Liver (tissue), 9 donors: ENCODE results near the gene VOPP1. TPM values are rescaled to one million over a fixed set of nuclear protein-coding genes. Genes with fewer than 3 reads are reported as not detected.

ENCODE experiments used
- DNase-seq: peaks from one replicate; pipeline ENCODE4 v3.0.0-alpha.2; 2017; ENCODE audit warnings: low spot score
- H3K27ac ChIP-seq, 2 donors: one replicate each; pipeline ENCODE4 v1.7.0; 2013; ENCODE audit warnings: inconsistent platforms in 2 of 2, low read length in 2 of 2, control low read depth in 1 of 2, low read depth in 1 of 2, mild to moderate bottlenecking in 1 of 2
- H3K27me3 ChIP-seq, 4 donors: one replicate each; pipeline versions ENCODE4 v1.6.1 to v1.7.0; 2013; ENCODE audit warnings: low read length in 3 of 4, inconsistent platforms in 1 of 4, mild to moderate bottlenecking in 1 of 4, moderate library complexity in 1 of 4; ENCODE audit not compliant: control insufficient read depth in 4 of 4, insufficient read depth in 4 of 4
- H3K36me3 ChIP-seq, 4 donors: one replicate each; pipeline versions ENCODE4 v1.6.1 to v1.7.0; 2013; ENCODE audit warnings: low read length in 3 of 4, mild to moderate bottlenecking in 3 of 4, low read depth in 1 of 4, moderate library complexity in 1 of 4; ENCODE audit not compliant: control insufficient read depth in 4 of 4, insufficient read depth in 3 of 4
- H3K4me1 ChIP-seq, 4 donors: one replicate each; pipeline versions ENCODE4 v1.6.1 to v1.7.0; 2013; ENCODE audit warnings: low read length in 3 of 4, mild to moderate bottlenecking in 3 of 4, moderate library complexity in 1 of 4; ENCODE audit not compliant: control insufficient read depth in 4 of 4, insufficient read depth in 4 of 4
- H3K4me3 ChIP-seq, 3 donors: one replicate each; pipeline versions ENCODE4 v1.6.1 to v1.7.0; 2013; ENCODE audit warnings: low read length in 3 of 3, control low read depth in 1 of 3, low read depth in 1 of 3, mild to moderate bottlenecking in 1 of 3
- H3K9ac ChIP-seq, 2 donors: one replicate each; pipeline ENCODE4 v1.7.0; 2013; ENCODE audit warnings: low read length in 2 of 2, mild to moderate bottlenecking in 2 of 2, moderate library complexity in 2 of 2, control low read depth in 1 of 2, low read depth in 1 of 2
- H3K9me3 ChIP-seq, 4 donors: one replicate each; pipeline versions ENCODE4 v1.6.1 to v1.7.0; 2013; ENCODE audit warnings: low read length in 3 of 4; ENCODE audit not compliant: control insufficient read depth in 4 of 4
- FOXA1 ChIP-seq: IDR thresholded peaks from 2 replicates; pipeline ENCODE4 v1.6.1; 2016; ENCODE audit warnings: antibody characterized with exemption
- FOXA2 ChIP-seq: IDR thresholded peaks from 2 replicates; pipeline ENCODE4 v1.6.1; 2016; ENCODE audit warnings: antibody characterized with exemption
- GABPA ChIP-seq, 2 donors: IDR thresholded peaks in 1 of 2; conservative IDR thresholded peaks in 1 of 2; 2 replicates each; pipeline ENCODE4 v1.6.1; 2016; ENCODE audit warnings: antibody characterized with exemption in 2 of 2, mild to moderate bottlenecking in 1 of 2, moderate library complexity in 1 of 2
- HNF4A ChIP-seq, 2 donors: conservative IDR thresholded peaks; 2 replicates each; pipeline ENCODE4 v1.6.1; 2016; ENCODE audit warnings: antibody characterized with exemption in 2 of 2, mild to moderate bottlenecking in 2 of 2
- HNF4G ChIP-seq: IDR thresholded peaks from 2 replicates; pipeline ENCODE4 v1.6.1; 2016; ENCODE audit warnings: antibody characterized with exemption
- JUND ChIP-seq, 2 donors: IDR thresholded peaks; 2 replicates each; pipeline ENCODE4 v1.6.1; 2016; ENCODE audit warnings: antibody characterized with exemption in 2 of 2
- NR2F2 ChIP-seq: IDR thresholded peaks from 2 replicates; pipeline ENCODE4 v1.6.1; 2016; ENCODE audit warnings: antibody characterized with exemption
- RAD21 ChIP-seq, 2 donors: IDR thresholded peaks; 2 replicates each; pipeline ENCODE4 v1.6.1; 2016; ENCODE audit warnings: antibody characterized with exemption in 2 of 2, mild to moderate bottlenecking in 2 of 2
- RXRA ChIP-seq, 2 donors: IDR thresholded peaks; 2 replicates each; pipeline ENCODE4 v1.6.1; 2017 to 2018; ENCODE audit warnings: antibody characterized with exemption in 2 of 2, mild to moderate bottlenecking in 1 of 2
- SP1 ChIP-seq: IDR thresholded peaks from 2 replicates; pipeline ENCODE4 v1.6.1; 2018; ENCODE audit warnings: antibody characterized with exemption, mild to moderate bottlenecking
- TAF1 ChIP-seq: conservative IDR thresholded peaks from 2 replicates; pipeline ENCODE4 v1.6.1; 2016; ENCODE audit warnings: antibody characterized with exemption, mild to moderate bottlenecking
- YY1 ChIP-seq: IDR thresholded peaks from 2 replicates; pipeline ENCODE4 v1.6.1; 2016; ENCODE audit warnings: antibody characterized with exemption, mild to moderate bottlenecking
- WGBS: extraction: QIAGEN DNeasy Blood & Tissue Kit; methylation state at CpG from one replicate; pipeline ENCODE4 v1.1.7; 2013; 5-methylcytosine and 5-hydroxymethylcytosine counted together
- polyA plus RNA-seq, 2 donors: library from polyadenylated mRNA; stranded (reverse) in 1 of 2; unstranded in 1 of 2; fragments of 200-250 nt in 1 of 2; fragments of >200 nt in 1 of 2; fragmentation: Nextera tagmentation in 1 of 2; extraction: Ambion mirVana in 1 of 2; gene quantifications; one replicate each; pipeline versions ENCODE4 v1.2.1 to v1.2.3, GENCODE V29; 2013 to 2015
- total RNA-seq, 2 donors: library from RNA; depleted of rRNA; stranded (reverse); fragments of >200 nt; gene quantifications; one replicate each; pipeline ENCODE4 v1.2.3, GENCODE V29; 2014
- TF ChIP-seq, protein P1 (sequence below): IDR thresholded peaks from 2 replicates; pipeline ENCODE4 v1.6.1; 2016; ENCODE audit warnings: antibody characterized with exemption
- TF ChIP-seq, protein P2 (sequence below): IDR thresholded peaks from 2 replicates; pipeline ENCODE4 v1.6.1; 2016; ENCODE audit warnings: antibody characterized with exemption
- TF ChIP-seq, protein P3 (sequence below): IDR thresholded peaks from 2 replicates; pipeline ENCODE4 v1.6.1; 2016; ENCODE audit warnings: antibody characterized with exemption, mild to moderate bottlenecking
- TF ChIP-seq, protein P4 (sequence below): IDR thresholded peaks from 2 replicates; pipeline ENCODE4 v1.6.1; 2016; ENCODE audit warnings: antibody characterized with exemption
- TF ChIP-seq, protein P5 (sequence below): fragments of 150-350 bp; IDR thresholded peaks from 2 replicates; pipeline ENCODE4 v1.5.1; 2017; ENCODE audit warnings: improper control_type of control experiment, low read depth, low read length; ENCODE audit not compliant: missing input control
- donor health status: healthy.
- donor health status: healthy.
- donor health status: healthy.
- donor health status: healthy.
- donor health status: healthy.

Gene VOPP1
- total and polyA plus RNA-seq, 4 donors: 11.5 to 23.8 (median 21.7) TPM

DNA sequence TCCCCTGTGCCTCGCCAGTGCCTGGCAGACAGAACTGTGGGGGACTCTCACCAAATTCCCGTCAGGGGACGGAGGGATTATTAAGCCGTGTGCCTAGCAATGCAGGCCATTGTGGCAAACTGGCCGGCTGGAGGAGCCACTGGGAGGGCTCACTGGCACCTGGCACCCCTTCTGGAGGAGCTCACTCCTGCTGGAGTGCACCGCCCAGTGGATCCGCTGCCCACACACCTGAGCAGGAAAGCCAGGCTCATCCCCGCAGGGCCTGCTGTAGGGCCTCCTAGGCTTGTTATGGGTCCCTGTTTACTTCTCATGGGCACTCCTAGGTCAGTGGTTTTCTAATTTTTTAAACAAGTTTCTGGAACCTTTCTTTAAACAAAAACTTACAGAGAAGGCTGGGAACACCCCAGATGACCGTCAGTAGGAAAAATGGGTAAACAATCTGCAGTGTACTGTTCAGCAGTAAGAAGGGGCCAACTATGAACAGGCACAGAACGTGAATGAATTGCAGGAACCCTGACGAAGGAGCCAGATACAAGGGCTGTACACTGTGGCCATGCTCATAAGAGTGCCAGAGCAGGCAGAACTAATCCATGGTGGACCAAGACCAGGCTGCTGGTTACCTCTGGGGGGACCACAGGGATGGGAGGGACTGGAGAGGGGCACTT is 142.3 kb downstream of the VOPP1 start:
- no peaks in the 10 kb centered on the region for H3K4me1 ChIP-seq
- no peak overlapping the region for H3K9ac ChIP-seq
- no peaks in the 10 kb centered on the region for H3K9me3 ChIP-seq
- no peak overlapping the region for H3K27ac ChIP-seq
- H3K36me3 ChIP-seq: peaks cover 0 to 19% (median 7%) of the 10 kb centered on the region in 4 donors
- no peak overlapping the region for H3K4me3 ChIP-seq
- TF ChIP-seq TAF1: no peak
- no peak for TF ChIP-seq JUND (IDR thresholded peaks at IDR 0.05)
- no peak for TF ChIP-seq FOXA2
- no peak for TF ChIP-seq HNF4A (conservative IDR thresholded peaks at IDR 0.05)
- 87% methylated on average over 11 of the region's 11 CpGs for WGBS
- H3K27me3 ChIP-seq: no peaks in the 10 kb centered on the region
- no peak for DNase-seq

DNA sequence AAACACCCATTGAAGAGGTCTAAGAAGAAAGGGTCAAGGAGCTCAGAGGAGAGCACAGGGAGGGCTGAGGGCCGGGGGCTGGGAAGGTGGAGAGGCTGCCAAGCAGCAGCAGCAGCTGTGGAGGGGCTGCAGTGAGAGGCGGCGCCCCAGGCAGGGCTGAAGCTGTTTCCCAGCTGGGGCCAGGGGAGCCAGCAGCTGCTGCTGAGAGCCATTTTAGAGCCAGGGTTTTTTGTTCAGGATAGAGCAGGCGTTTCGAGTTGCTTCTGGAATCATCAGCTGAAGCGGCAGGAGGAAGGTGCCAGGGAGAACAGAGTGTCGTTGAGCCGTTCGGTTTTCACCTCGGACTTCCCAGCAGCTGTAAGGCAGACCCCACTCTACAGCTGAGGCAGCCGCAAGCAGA is 144.5 kb downstream of the VOPP1 start:
- WGBS: 96% methylated on average over 11 of the region's 11 CpGs
- H3K4me3 ChIP-seq: no peak overlapping the region
- no peaks in the 10 kb centered on the region for H3K27me3 ChIP-seq
- DNase-seq: no peak
- no peak overlapping the region for H3K27ac ChIP-seq
- no peak overlapping the region for H3K9ac ChIP-seq
- no peaks in the 10 kb centered on the region for H3K9me3 ChIP-seq
- H3K4me1 ChIP-seq: no peaks in the 10 kb centered on the region
- TF ChIP-seq, protein P1, sequence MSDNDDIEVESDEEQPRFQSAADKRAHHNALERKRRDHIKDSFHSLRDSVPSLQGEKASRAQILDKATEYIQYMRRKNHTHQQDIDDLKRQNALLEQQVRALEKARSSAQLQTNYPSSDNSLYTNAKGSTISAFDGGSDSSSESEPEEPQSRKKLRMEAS: no peak
- TF ChIP-seq NR2F2: no peak
- TF ChIP-seq HNF4A (conservative IDR thresholded peaks at IDR 0.05): no peak
- no peak for TF ChIP-seq RAD21 (IDR thresholded peaks at IDR 0.05)
- no peak for TF ChIP-seq FOXA1
- TF ChIP-seq SP1: no peak
- H3K36me3 ChIP-seq: peaks cover 0 to 19% (median 7%) of the 10 kb centered on the region in 4 donors

DNA sequence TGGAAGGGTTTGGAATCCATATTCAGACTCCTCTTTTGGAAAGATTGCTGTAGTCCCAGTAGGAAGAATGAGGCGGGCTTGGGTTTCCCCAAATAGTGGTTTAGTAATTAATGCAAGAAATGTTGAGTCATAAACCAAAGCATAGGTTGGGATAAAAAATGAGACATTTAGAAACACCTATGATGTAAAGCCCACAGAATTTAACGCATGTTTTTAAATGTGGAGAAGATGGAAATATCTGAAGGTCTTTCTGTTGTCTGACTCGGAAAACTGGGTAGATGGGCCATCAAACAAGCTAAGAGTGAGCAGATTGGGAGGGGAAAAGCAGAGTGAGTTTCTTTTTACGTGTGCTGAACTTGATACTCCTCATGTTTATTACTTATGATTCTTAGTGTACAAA is 145.0 kb downstream of the VOPP1 start:
- no peaks in the 10 kb centered on the region for H3K27me3 ChIP-seq
- DNase-seq: no peak
- no peak overlapping the region for H3K27ac ChIP-seq
- peaks cover 0 to 19% (median 7%) of the 10 kb centered on the region in 4 donors for H3K36me3 ChIP-seq
- TF ChIP-seq, protein P2, sequence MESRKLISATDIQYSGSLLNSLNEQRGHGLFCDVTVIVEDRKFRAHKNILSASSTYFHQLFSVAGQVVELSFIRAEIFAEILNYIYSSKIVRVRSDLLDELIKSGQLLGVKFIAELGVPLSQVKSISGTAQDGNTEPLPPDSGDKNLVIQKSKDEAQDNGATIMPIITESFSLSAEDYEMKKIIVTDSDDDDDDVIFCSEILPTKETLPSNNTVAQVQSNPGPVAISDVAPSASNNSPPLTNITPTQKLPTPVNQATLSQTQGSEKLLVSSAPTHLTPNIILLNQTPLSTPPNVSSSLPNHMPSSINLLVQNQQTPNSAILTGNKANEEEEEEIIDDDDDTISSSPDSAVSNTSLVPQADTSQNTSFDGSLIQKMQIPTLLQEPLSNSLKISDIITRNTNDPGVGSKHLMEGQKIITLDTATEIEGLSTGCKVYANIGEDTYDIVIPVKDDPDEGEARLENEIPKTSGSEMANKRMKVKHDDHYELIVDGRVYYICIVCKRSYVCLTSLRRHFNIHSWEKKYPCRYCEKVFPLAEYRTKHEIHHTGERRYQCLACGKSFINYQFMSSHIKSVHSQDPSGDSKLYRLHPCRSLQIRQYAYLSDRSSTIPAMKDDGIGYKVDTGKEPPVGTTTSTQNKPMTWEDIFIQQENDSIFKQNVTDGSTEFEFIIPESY: no peak
- TF ChIP-seq GABPA (IDR thresholded peaks at IDR 0.05 in 1 of 2, conservative IDR thresholded peaks at IDR 0.05 in 1 of 2) (no peak), SP1 (no peak), JUND (IDR thresholded peaks at IDR 0.05) (no peak), YY1 (no peak), HNF4G (no peak), FOXA1 (no peak), HNF4A (conservative IDR thresholded peaks at IDR 0.05) (no peak), RXRA (IDR thresholded peaks at IDR 0.05) (no peak), RAD21 (IDR thresholded peaks at IDR 0.05) (no peak)
- TF ChIP-seq, protein P3, sequence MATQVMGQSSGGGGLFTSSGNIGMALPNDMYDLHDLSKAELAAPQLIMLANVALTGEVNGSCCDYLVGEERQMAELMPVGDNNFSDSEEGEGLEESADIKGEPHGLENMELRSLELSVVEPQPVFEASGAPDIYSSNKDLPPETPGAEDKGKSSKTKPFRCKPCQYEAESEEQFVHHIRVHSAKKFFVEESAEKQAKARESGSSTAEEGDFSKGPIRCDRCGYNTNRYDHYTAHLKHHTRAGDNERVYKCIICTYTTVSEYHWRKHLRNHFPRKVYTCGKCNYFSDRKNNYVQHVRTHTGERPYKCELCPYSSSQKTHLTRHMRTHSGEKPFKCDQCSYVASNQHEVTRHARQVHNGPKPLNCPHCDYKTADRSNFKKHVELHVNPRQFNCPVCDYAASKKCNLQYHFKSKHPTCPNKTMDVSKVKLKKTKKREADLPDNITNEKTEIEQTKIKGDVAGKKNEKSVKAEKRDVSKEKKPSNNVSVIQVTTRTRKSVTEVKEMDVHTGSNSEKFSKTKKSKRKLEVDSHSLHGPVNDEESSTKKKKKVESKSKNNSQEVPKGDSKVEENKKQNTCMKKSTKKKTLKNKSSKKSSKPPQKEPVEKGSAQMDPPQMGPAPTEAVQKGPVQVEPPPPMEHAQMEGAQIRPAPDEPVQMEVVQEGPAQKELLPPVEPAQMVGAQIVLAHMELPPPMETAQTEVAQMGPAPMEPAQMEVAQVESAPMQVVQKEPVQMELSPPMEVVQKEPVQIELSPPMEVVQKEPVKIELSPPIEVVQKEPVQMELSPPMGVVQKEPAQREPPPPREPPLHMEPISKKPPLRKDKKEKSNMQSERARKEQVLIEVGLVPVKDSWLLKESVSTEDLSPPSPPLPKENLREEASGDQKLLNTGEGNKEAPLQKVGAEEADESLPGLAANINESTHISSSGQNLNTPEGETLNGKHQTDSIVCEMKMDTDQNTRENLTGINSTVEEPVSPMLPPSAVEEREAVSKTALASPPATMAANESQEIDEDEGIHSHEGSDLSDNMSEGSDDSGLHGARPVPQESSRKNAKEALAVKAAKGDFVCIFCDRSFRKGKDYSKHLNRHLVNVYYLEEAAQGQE: no peak
- TF ChIP-seq, protein P1: no peak
- TF ChIP-seq, protein P4, sequence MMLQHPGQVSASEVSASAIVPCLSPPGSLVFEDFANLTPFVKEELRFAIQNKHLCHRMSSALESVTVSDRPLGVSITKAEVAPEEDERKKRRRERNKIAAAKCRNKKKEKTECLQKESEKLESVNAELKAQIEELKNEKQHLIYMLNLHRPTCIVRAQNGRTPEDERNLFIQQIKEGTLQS: no peak
- TF ChIP-seq, protein P5, sequence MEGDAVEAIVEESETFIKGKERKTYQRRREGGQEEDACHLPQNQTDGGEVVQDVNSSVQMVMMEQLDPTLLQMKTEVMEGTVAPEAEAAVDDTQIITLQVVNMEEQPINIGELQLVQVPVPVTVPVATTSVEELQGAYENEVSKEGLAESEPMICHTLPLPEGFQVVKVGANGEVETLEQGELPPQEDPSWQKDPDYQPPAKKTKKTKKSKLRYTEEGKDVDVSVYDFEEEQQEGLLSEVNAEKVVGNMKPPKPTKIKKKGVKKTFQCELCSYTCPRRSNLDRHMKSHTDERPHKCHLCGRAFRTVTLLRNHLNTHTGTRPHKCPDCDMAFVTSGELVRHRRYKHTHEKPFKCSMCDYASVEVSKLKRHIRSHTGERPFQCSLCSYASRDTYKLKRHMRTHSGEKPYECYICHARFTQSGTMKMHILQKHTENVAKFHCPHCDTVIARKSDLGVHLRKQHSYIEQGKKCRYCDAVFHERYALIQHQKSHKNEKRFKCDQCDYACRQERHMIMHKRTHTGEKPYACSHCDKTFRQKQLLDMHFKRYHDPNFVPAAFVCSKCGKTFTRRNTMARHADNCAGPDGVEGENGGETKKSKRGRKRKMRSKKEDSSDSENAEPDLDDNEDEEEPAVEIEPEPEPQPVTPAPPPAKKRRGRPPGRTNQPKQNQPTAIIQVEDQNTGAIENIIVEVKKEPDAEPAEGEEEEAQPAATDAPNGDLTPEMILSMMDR: no peak
- no peaks in the 10 kb centered on the region for H3K9me3 ChIP-seq
- WGBS: 78% methylated on average over 4 of the region's 4 CpGs
- no peak overlapping the region for H3K4me3 ChIP-seq
- no peaks in the 10 kb centered on the region for H3K4me1 ChIP-seq
- no peak overlapping the region for H3K9ac ChIP-seq
